Measurements from ENCODE around the gene GRPEL2.

Gene GRPEL2

GRCh38 chr5:149358294-149358651 lies 13.0 kb downstream of the GRPEL2 start:
- peak; percentile 43 for DNase-seq

GRCh38 chr5:149358868-149359495 lies 13.7 kb downstream of the GRPEL2 start:
- DNase-seq: no peak

GRCh38 chr5:149360272-149360671 lies 15.0 kb downstream of the GRPEL2 start:
- DNase-seq: no peak

DNA sequence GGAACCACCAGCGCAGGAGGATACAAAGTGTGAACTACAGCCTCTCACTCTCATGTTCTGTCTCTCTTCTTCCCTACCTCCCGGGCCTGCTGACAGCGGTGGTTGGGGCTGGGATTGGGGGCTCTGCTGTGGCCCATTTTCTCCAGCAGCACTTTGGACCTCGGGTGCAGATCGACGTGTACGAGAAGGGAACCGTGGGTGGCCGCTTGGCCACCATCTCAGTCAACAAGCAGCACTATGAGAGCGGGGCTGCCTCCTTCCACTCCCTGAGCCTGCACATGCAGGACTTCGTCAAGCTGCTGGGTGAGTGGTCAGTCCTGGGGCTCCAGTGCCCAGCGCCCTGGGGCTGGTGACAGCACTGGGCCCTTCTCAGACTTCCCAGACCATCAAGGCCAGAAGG lies 17.2 kb downstream of the GRPEL2 start:
- DNase-seq: no peak

DNA sequence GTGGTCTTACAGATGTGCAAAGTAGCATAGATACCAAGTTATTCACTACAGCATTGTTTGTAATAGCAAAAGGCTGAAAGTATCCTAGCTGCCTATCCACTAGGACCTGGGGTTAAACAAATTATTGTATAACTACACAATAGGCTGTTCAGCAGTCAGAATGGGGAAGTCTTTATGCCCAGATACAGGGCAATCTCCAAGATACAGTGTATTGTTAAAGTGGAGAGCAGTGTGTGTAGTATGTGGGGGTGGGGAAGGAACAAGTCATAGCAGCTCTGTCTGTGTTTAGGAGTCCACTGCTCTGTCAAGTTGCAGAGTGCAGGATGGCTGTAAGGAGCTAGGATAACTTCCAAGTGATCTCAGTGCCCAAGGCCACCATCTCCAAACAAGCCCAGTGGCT lies 18.1 kb downstream of the GRPEL2 start:
- no peak for DNase-seq

- no peak for DNase-seq
Measured at GRCh38 chr5:149363936-149364335, 18.6 kb downstream of the GRPEL2 start.

GRCh38 chr5:149364719-149365118 lies 19.4 kb downstream of the GRPEL2 start:
- no peak for DNase-seq

DNA sequence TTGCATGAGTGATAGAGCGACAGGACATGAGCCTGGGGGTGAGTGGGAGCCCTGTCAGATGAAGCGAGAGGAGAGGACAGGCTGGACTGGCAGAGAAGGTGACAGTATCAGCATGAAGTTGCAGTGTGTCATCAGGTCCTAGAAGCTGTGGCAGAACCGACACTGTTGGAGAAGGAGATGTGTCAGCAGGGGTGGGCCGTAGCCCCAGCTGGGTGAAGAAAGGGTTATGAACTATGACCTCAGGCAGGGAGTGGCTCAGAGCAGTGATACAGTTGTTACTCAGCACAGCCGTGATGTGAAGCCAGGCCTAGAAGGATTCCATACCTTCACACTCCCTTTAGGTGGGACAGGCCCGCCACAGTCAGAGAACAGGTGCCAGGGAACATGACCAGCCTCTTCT lies 20.1 kb downstream of the GRPEL2 start:
- no peak for DNase-seq

DNA sequence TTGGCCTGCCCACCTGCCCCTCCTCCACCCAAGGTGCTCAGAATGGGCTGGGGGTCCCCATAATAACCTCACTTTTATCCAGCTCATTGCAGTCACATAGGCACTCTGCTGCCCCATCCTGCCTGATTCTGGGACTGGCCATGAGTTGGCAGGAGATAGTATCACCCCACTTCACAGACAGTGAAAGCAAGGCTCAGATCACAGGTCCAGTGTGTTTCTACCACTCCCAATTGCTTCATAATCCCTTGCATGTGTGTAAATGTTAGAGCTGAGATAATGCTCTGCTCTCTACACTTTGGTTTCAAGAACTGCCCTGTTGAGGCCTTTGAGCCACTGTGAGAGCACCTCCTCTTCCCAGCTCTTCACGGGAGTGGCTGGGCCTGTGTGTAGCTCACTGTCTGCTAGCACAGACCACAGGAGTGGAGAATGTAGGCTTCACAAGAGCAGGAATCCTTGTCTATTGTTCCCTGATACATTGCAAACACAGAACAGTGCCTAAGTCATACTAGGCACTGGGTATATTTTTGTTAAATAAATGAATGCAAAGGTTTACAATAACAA lies 20.9 kb downstream of the GRPEL2 start:
- no peak for DNase-seq

DNA sequence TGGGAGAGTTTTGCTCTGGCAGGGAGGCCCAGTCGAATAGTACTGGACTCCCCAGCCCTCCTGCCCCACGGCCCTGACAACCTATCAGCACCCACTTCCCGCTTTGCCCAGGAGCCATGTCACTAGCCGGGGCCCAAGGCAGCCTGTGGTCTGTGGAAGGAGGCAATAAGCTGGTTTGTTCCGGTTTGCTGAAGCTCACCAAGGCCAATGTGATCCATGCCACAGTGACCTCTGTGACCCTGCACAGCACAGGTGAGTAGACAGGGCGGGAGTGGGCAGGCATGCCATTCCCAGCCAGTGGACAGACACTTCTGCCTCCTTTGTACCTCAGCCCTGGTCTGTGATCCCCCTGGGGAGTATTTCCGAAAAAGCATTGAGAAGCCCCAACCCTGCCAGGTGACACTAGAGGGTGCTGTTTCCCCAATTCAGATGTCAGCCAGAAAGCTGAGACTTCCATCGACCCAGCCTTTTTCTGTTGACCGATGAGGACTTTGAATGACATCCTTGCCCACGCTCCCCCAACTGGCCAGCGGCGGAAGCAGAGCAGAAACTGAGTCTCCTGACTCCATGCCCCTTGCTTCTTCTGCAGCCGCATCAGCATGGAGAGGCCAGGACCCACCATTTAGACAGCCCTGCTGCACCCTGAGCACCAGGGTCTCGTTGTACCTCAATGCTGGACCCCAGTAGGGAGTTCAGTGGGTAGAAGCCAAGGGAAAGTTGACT lies 22.1 kb downstream of the GRPEL2 start:
- peak; percentile 60 for DNase-seq

GRCh38 chr5:149367972-149368645 lies 22.8 kb downstream of the GRPEL2 start:
- no peak for DNase-seq

- DNase-seq: no peak
Measured at GRCh38 chr5:149370878-149371277, 25.6 kb downstream of the GRPEL2 start.

- peak; percentile 74 for DNase-seq
Measured at GRCh38 chr5:149371296-149371962, 26.1 kb downstream of the GRPEL2 start.

DNA sequence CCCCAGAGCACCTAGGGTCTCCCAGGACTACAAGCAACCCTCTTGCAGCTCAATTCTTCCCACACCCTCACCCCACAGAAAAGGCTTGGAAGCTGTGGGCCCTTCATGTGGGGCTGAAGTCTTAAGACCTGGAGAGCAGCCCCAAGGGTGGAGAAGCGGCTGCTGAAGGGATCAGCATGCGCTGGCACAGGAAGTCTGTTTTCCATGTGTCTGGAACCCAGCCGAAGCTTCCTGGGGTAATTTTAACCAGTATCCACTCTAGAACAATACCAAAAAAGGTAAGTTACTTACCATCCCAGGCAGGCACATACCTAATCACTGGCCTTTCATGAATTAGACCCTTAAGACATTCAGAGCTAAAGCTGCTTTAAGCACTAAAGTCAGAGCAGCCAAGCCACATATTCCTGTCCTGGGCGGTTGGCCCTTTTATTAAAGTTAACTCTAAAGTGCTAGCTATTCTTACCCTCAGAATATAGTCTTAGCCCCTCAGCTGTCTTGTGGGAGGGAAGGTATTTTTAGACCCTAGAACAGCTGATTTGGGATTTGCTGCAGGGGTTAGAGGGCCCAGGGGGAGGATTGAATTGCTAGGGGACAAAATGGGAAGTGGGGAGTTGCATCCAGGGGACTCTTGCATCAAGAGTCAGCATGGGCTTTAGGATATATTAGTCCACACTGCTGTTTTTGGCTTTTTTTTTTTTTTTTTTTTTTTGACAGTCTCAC lies 26.9 kb downstream of the GRPEL2 start:
- DNase-seq: no peak

- DNase-seq: no peak
Measured at GRCh38 chr5:149372932-149373331, 27.6 kb downstream of the GRPEL2 start.

DNA sequence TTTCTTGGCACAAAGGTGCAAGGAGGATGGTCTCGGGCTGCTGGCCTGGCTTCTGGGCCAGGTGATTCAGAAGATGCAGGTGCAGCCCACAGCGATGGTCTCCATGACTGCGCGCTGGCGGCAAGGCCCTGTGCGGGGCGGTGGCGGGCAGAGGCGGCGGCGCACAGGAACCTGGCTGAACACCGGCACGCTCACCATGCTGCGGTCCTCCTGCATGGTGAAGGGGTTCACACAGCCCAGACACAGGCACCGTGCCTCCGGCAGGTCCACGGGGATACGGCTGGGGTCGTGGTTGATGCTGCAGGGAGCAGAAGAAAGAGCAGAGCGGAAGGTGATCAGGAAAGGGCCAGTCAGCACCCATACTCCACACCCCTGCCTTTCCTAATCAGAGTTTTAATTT lies 29.0 kb downstream of the GRPEL2 start:
- DNase-seq: no peak

- no peak for DNase-seq
Measured at GRCh38 chr5:149374801-149375200, 29.5 kb downstream of the GRPEL2 start.

GRCh38 chr5:149375434-149375833 lies 30.1 kb downstream of the GRPEL2 start:
- DNase-seq: no peak

- no peak for DNase-seq
Measured at GRCh38 chr5:149376104-149376503, 30.8 kb downstream of the GRPEL2 start.

DNA sequence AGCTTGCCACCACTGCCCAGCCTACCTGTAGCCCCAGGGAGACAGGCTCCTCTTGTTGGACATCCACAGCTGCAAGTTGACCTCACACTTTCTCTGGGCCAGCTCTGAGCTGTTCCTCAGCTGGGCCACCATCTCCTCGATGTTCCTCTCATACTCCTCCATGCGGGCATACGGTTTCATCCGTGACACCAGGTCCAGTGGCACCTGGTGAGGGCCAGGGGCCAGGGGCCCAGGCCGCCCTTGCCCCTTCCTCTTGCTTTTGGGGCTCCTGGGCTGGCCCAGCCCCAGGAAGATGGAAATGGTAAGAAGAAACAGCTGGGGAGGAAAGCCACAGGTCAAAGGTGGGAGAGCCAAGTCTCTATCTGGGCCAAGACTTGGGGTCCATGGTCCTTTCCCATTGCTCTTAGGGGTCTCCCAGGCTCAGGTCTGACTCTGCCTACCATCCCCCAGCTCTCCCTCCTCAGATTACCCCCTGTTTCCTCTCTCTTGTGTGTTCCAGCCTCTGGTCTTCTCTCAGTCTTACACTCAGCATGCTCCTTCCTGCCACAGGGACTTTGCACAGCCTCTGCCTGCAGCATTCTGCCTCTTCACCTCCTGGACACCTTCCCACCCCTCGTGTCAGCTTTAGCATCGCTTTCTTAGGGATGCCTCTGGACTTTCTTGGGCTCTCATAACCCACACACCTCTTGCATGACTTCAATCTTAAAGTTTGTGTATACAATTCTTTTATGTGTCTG lies 31.6 kb downstream of the GRPEL2 start:
- DNase-seq: no peak

- no peak for DNase-seq
Measured at GRCh38 chr5:149378241-149378820, 33.0 kb downstream of the GRPEL2 start.
